ENCODE measurements around the gene TBPL1.

- no peak for TF ChIP-seq CTCF (IDR thresholded peaks at IDR 0.05)
- no peak for TF ChIP-seq EP300 (IDR thresholded peaks at IDR 0.05)
- no peak for TF ChIP-seq POLR2A (IDR thresholded peaks at IDR 0.05)
These were observed 34.7 kb upstream of the TBPL1 start for GRCh38 chr6:133918208-133918930.

Data from tibial nerve (tissue), 4 donors.